ENCODE data around the gene PDE2A.

PDE2A gene

GRCh38 chr11:72655896-72656464, 18.2 kb downstream of the PDE2A start:
- DNase-seq: no peak

- no peak for DNase-seq
Measured at GRCh38 chr11:72655014-72655413, 19.2 kb downstream of the PDE2A start.

GRCh38 chr11:72653649-72654048, 20.6 kb downstream of the PDE2A start:
- no peak for DNase-seq

- no peak for DNase-seq
Measured at GRCh38 chr11:72652873-72653630, 21.2 kb downstream of the PDE2A start.

- no peak for DNase-seq
Measured at GRCh38 chr11:72652133-72652532, 22.1 kb downstream of the PDE2A start.

- no peak for DNase-seq
Measured at GRCh38 chr11:72649215-72649976, 24.8 kb downstream of the PDE2A start.

- no peak for DNase-seq
Measured at GRCh38 chr11:72648384-72649136, 25.7 kb downstream of the PDE2A start.

GRCh38 chr11:72647882-72648281, 26.3 kb downstream of the PDE2A start:
- no peak for DNase-seq

GRCh38 chr11:72646472-72646871, 27.8 kb downstream of the PDE2A start:
- DNase-seq: no peak

GRCh38 chr11:72646024-72646423, 28.2 kb downstream of the PDE2A start:
- DNase-seq: no peak

GRCh38 chr11:72643547-72643946, 30.7 kb downstream of the PDE2A start:
- no peak for DNase-seq

GRCh38 chr11:72642884-72643522, 31.2 kb downstream of the PDE2A start:
- DNase-seq: peak; percentile 40

- no peak for DNase-seq
Measured at GRCh38 chr11:72642043-72642883, 32.0 kb downstream of the PDE2A start.

GRCh38 chr11:72641522-72642042, 32.6 kb downstream of the PDE2A start:
- no peak for DNase-seq

GRCh38 chr11:72639502-72640375, 34.5 kb downstream of the PDE2A start:
- DNase-seq: no peak

- DNase-seq: no peak
Measured at GRCh38 chr11:72637926-72638325, 36.3 kb downstream of the PDE2A start.

GRCh38 chr11:72637198-72637597, 37.0 kb downstream of the PDE2A start:
- no peak for DNase-seq

GRCh38 chr11:72636376-72636775, 37.8 kb downstream of the PDE2A start:
- DNase-seq: no peak

- no peak for DNase-seq
Measured at GRCh38 chr11:72635933-72636332, 38.3 kb downstream of the PDE2A start.

- no peak for DNase-seq
Measured at GRCh38 chr11:72635309-72635915, 38.8 kb downstream of the PDE2A start.

Data from CD4-positive, alpha-beta T cell treated with Interleukin-4 for 4 hours (primary cell).